Activated CD8-positive, alpha-beta T cell treated with anti-CD3 and anti-CD28 coated beads, Interleukin-2, amount 10 ng/mL, durations not matched to agents 7 days and 5 days (primary cell): ENCODE results near the gene MYO5B. TPM values are rescaled to one million over a fixed set of nuclear protein-coding genes. Genes with fewer than 3 reads are reported as not detected.
A peak's percentile ranks its signal among the peaks of the same experiment; 100 is the strongest.
"Not testable (repeated sequence)": the region's sequence is repeated elsewhere in the genome, so short reads cannot be mapped to it uniquely, and the experiment has no call there.

Source experiments
- ATAC-seq: fragments of 150-1000 bp; cut with Tn5 transposase; one replicate; pipeline ENCODE4 v1.10.0; 2021; ENCODE audit warnings: moderate library complexity
- CTCF ChIA-PET: fragments of 350-600 bp; sonication (Branson Sonifier 250); formaldehyde crosslinking; loops from one replicate; lab custom pipeline; 2021; ENCODE audit warnings: antibody characterized with exemption; lab: Charles Lee
- POLR2A ChIA-PET: fragments of 350-600 bp; sonication (Branson Sonifier 250); formaldehyde crosslinking; loops from one replicate; lab custom pipeline; 2021; ENCODE audit warnings: antibody characterized with exemption; lab: Charles Lee
- DNase-seq: peaks from one replicate; pipeline ENCODE4 v3.0.0-alpha.2; 2020
- H3K27ac Mint-ChIP-seq: one replicate; pipeline ENCODE4 v1.8.0; 2021; ENCODE audit warnings: mild to moderate bottlenecking, mixed read lengths
- H3K27me3 Mint-ChIP-seq: one replicate; pipeline ENCODE4 v1.8.0; 2021; ENCODE audit warnings: low read depth, mixed read lengths
- H3K36me3 Mint-ChIP-seq: one replicate; pipeline ENCODE4 v1.8.0; 2021; ENCODE audit warnings: low read depth, mixed read lengths
- H3K4me1 Mint-ChIP-seq: one replicate; pipeline ENCODE4 v1.8.0; 2021; ENCODE audit warnings: low read depth, mixed read lengths
- H3K4me3 Mint-ChIP-seq: one replicate; pipeline ENCODE4 v1.8.0; 2021; ENCODE audit warnings: mild to moderate bottlenecking, mixed read lengths
- H3K9me3 Mint-ChIP-seq: one replicate; pipeline ENCODE4 v1.8.0; 2022; ENCODE audit warnings: mixed read lengths; ENCODE audit not compliant: insufficient read depth
- microRNA-seq: library from miRNA; unstranded; fragments of <30 nt; microRNA quantifications from one replicate; pipeline ENCODE4 v1.2.0, GENCODE V29; 2022
- total RNA-seq, 2 experiments: library from RNA; stranded (reverse); gene quantifications; one replicate each; pipeline ENCODE4 v1.2.3, GENCODE V29; 2021

MYO5B gene
- total RNA-seq, 2 experiments from 2014 or later: not detected

- ATAC-seq: no peak
- Mint-ChIP-seq H3K9me3 (no peaks in the 10 kb centered on the region), H3K4me1 (peaks cover 46% of the 10 kb centered on the region), H3K27ac (peak overlapping the region; percentile 18), H3K36me3 (peaks cover 74% of the 10 kb centered on the region), H3K4me3 (no peak overlapping the region), H3K27me3 (no peaks in the 10 kb centered on the region)
- no peak for DNase-seq
- CTCF ChIA-PET: interaction anchor here (1.0 to 2.7 kb wide), 5 partner anchors 9 to 78 kb away, joined by 3 to 22 read pairs (median 4); no protein-coding TSS in a partner anchor
- POLR2A ChIA-PET: interaction anchor here (1.0 kb wide), 1 partner anchor 28 kb away, joined by 3 read pairs; no protein-coding TSS in a partner anchor
Observed at GRCh38 chr18:49784427-49785185, 410.3 kb downstream of the MYO5B start.

GRCh38 chr18:49783631-49784030 lies 411.3 kb downstream of the MYO5B start:
- Mint-ChIP-seq H3K4me1 (peaks cover 38% of the 10 kb centered on the region), H3K27ac (peak overlapping the region; percentile 6), H3K36me3 (peaks cover 74% of the 10 kb centered on the region)
- CTCF ChIA-PET: interaction anchor here (1.0 to 2.7 kb wide), 3 partner anchors 10 to 79 kb away, joined by 3 to 22 read pairs (median 4); no protein-coding TSS in a partner anchor
- POLR2A ChIA-PET, ATAC-seq, H3K4me3 Mint-ChIP-seq, DNase-seq, H3K27me3 Mint-ChIP-seq, H3K9me3 Mint-ChIP-seq: not testable (repeated sequence)

- POLR2A ChIA-PET: no interaction called here
- ATAC-seq: no peak
- Mint-ChIP-seq H3K27ac (no peak overlapping the region), H3K27me3 (no peaks in the 10 kb centered on the region), H3K4me1 (peaks cover 3% of the 10 kb centered on the region), H3K36me3 (peaks cover 55% of the 10 kb centered on the region), H3K4me3 (no peak overlapping the region), H3K9me3 (no peaks in the 10 kb centered on the region)
- DNase-seq: no peak
- CTCF ChIA-PET: no interaction called here
Observed at GRCh38 chr18:49778826-49779465, 416.0 kb downstream of the MYO5B start.

Small RNA genes lying within 50 kb of the gene (microRNA-seq; reads per million reads assigned to microRNA genes)
- not detected for gene MIR4320

Other genes starting within 250 kb of the MYO5B start
- under 1 TPM; 0.21 to 0.29 TPM for gene CFAP53, start 71.3 kb upstream of the MYO5B start, total RNA-seq
- gene MBD1, start 86.4 kb upstream of the MYO5B start, total RNA-seq: 100 to 1,000 TPM in 1 of 2 experiments, 10 to 100 TPM in 1; 97.3 to 101 TPM
- gene CXXC1, start 92.5 kb upstream of the MYO5B start, total RNA-seq: 100 to 1,000 TPM; 136 to 158 TPM
- gene SKA1, start 179.9 kb upstream of the MYO5B start, total RNA-seq: 10 to 100 TPM; 46.3 to 48.9 TPM